H1 (cell line): Measurements from ENCODE around the gene SERPING1. TPM values are rescaled to one million over a fixed set of nuclear protein-coding genes. Genes with fewer than 3 reads are reported as not detected.

Source experiments
- HDAC2 ChIP-seq, 2 experiments: fragments of 300-600 bp in 1 of 2; sonication (generic) in 1 of 2; IDR thresholded peaks; 2 replicates each; pipeline ENCODE4 v1.6.1; 2011 to 2012; ENCODE audit warnings: low read depth in 2 of 2, low read length in 2 of 2, mild to moderate bottlenecking in 2 of 2, moderate library complexity in 2 of 2, borderline replicate concordance in 1 of 2, inconsistent platforms in 1 of 2
- KDM1A ChIP-seq: fragments of 200-600, 300-600 bp; sonication (generic); IDR thresholded peaks from 2 replicates; pipeline ENCODE4 v1.7.1; 2016; ENCODE audit warnings: mild to moderate bottlenecking, low read length, borderline replicate concordance
- RFX5 ChIP-seq: IDR thresholded peaks from 2 replicates; pipeline ENCODE4 v1.6.1; 2011; ENCODE audit warnings: low read depth, low read length, improper control_type of control experiment, borderline replicate concordance
- SRF ChIP-seq: IDR thresholded peaks from 2 replicates; pipeline ENCODE4 v1.6.1; 2011; ENCODE audit warnings: mild to moderate bottlenecking, low read depth, low read length, moderate library complexity
- TAF7 ChIP-seq: optimal IDR thresholded peaks from 2 replicates; pipeline ENCODE3; 2011; ENCODE audit warnings: low read depth, mild to moderate bottlenecking, inconsistent platforms, low read length, moderate library complexity, borderline replicate concordance
- TBP ChIP-seq: IDR thresholded peaks from 2 replicates; pipeline ENCODE4 v1.6.1; 2011; ENCODE audit warnings: low read depth, low read length, improper control_type of control experiment
- polyA plus RNA-seq, 7 experiments: library from polyadenylated mRNA; depleted of rRNA in 3 of 7; stranded (reverse) in 5 of 7; unstranded in 2 of 7; fragments of >200 nt in 5 of 7; fragments of 200-250 nt in 2 of 7; gene quantifications; 1 replicate in 5 of 7; 2 replicates in 1 of 7; 4 replicates in 1 of 7; pipeline versions ENCODE4 v1.2.1 to v1.2.3, GENCODE V29; 2011 to 2013; ENCODE audit warnings: missing spikeins in 2 of 7, mixed read lengths in 2 of 7
- total RNA-seq: library from RNA; stranded (reverse); fragmentation: NEBNext Ultra II Directional; extraction: Animal tissue kit (Norgen Biotek cat#: 25700); gene quantifications from 2 replicates; pipeline ENCODE4 v1.2.1, GENCODE V29; 2021

SERPING1 gene
- total and polyA plus RNA-seq, 2 of the 8 experiments (the other 6 are each of a cell fraction or from before 2014, with no cell fraction given): 50.9 to 54.8 TPM

GRCh38 chr11:57634311-57634710, 36.8 kb downstream of the SERPING1 start (continued):
- TF ChIP-seq HDAC2 (IDR thresholded peaks at IDR 0.05; ENCODE audit: borderline replicate concordance in 1 of 2, low read depth in 2 of 2, low read length in 2 of 2): no peak
- TF ChIP-seq KDM1A: no peak
- no peak for TF ChIP-seq RFX5
- TF ChIP-seq TAF7: no peak
- TF ChIP-seq TBP: no peak
- no peak for TF ChIP-seq SRF
- TF ChIP-seq, all 59 proteins: peak for 0
